Activated naive CD4-positive, alpha-beta T cell (primary cell): ENCODE measurements around the gene VGF.

ENCODE experiments used
- DNase-seq, 4 experiments: peaks; one replicate each; lab custom pipeline; 2025; lab: John Stamatoyannopoulos, UW

The VGF gene

DNA sequence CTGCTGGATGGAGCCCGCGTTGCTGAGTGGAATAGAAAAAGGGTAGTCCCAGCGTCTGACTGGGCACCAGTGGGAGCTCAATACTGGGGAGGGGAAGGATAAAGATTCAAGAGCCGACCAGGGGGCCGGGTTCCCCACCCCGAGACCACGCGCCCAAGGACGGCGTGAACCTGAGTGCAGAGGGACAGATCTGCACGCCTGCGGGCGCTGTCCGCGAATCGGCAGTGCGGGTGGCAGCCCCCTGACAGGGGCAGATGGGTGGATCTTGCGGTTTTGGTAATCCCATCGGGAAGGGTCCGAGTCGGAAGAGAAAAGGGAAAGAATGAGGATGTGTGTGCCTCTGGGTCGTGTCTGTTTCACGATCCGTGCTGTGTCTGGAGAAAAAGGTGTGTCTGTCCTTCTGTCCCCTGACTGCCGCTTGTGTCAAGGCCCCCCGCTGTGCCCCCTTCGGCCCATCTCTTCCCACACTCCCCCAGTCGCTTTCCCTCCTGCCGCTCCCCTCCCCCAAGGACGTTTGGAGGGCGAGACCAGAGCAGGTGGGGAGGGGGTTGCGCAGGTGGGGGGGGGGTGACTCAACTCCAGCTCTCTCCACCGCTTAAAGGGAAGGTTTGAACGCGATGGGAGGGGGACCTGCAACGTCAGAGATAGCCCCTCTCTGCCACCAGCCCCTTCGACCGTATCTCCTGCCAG, 734 bp upstream of the VGF start:
- DNase-seq, result no peak

DNA sequence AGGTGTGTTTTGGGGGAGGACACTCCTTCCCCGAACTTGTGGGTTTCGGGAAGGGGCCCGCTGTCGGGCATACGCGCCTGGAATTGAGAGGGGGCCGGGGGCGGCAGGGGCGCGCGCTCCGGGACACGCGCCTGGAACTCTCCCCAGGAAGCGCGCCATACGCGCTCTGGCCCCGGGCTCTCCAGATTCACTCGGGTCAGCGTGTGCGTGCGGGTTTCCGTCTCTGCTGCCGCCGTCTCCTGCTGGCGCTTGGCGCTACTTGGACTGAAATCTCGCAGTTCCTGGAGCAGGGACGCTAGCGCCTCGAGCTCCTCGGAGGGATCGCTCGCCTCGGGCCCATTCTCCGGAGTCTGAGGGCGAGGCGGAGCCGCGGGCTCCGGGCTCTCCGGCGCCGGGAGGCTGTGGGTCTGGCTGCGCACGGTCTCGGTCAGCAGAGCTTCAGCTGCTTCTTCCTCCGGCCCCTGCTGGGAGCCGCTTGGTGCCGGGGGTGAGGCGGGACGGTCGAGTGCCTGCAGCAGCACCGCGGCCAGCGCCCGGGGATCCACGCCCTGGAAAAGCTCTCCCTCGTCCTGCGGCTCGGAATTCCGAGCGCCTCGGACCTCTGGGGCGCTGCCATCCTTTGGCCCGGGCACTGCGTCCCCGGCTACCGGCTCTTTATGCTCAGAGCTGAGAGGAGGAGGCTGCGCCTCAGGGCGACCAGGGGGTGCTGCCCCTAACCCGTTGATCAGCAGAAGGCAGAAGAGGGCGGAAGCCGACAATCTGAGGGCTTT, 1.1 kb downstream of the VGF start:
- no peak for DNase-seq

DNA sequence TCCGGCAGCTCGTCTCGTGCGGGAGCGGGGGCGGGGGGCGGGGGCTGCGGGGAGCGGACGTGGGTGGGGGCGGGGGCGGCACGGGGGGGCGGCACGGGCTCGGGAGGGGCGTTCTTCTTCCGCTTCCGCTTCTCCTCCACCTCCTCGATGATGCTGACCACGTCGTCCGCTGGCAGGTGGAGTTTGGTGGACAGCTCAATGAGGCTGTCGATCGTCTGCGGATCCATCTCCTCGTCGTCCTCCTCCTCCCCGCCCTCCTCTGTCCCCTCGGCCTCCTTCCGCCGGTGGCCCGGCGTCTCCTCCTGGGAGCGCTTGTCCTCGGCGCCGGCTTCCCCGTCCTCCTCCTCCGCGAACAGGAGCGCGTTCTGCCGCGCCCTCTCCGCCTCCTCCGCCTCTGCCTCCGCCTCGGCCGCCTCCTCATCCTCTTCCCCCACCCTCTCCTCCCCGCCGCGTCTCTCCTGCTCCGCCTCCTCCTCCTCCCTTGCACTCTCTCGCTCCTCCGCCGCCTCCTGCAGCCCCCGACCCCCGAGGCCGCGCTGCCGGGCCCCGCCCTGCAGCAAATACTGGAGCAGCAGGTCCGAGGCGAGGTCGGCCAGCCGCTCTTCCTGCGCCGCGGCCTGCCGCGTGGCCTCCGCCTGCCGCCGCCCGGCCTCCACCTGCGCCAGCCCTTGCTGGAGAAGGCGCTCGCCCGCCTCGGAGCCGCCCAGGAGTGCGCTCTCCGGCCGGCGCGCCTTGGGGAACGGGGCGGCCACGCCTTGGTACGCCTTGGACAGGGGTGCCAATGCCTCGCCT, 1.9 kb downstream of the VGF start:
- DNase-seq, result no peak

DNA sequence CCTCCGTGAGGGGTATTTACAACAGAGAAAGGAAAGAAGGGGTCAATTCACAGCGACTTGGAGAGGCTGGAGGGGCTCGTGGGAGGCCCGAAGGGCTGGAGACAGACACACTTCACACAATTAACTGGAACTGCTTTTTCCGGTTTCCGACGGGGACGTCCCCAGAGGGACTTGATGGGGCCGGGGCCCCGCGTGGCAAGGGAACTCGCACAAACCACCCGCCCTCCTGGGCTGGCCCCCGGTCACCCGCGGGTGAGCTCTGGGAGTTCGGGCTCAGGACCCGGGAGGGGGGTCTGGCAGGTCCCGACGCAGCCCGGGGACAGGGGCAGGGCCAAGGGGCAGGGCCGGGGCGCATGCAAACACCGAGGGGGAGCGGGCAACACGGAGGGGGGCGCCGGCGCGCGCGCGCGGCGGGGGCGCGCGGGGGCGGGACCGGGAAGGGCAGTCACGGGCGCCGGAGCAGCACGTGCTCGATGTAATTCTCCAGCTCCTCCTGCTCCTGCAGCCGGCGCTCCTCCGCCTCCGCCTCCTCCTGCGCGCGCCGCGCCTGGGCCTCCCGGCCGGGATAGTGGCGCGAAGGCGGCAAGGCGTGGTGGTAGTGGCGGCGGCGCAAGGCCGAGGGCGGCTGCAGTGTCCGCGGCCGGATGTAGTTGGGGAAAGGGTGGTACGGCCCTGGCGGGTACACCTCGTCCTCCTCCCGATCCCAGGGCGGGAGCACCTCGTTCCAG, 2.7 kb downstream of the VGF start:
- no peak for DNase-seq

DNA sequence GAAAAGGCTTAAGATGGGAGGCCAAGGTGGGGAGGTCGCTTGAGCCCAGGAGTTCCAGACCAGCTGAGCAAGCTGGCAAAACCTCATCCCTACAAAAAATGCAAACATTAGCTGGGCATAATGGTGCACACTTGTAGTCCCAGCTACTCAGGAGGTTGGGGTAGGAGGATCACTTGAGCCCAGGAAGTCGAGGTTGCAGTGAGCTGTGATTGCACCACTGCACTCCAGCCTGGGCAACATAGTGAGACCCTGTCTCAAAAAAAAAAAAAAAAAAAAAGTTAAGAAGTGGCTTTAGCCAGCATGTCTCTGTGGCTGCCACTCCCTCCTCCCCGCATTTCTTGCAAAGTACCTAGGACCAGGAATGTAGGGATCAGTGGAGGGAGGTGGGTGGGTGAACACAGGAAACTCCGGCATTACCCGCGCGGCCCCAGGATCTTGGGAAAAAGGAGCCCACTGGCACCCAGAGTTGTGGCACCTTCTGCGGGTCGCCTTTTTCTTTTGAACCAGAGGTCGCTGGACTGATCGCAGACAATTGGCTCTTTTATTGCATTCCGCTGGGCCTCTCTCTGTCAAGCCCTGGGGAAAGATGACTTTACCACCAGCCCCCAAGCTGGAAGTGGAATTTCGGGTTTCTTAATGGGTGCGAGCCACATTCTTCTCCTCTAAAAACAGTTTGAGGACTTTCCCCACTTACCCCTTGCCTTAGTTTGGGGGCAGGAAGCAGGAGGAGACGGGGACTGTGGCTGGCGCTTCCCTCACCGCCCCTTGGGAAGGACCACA, 3.5 kb downstream of the VGF start:
- no peak for DNase-seq

DNA sequence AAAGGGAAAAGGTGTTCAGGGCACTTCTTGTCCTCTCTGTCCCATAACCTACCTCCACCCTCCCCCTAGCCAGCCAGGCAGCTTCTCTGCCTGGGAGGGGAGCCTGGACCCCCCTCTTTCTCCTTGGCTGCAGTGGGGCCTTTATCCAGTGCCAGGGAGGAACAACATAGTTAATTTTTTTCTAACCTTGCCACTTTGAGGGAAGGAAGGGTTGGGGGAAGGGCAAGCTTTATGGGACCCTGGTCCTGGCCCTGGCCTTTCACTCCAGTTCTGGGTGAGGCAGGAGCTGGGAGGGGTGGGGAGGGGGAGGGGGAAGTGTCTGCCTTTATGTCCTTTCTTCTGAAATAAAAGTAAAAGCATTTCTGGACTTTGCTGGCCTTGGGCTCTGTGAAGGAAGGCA, 4.5 kb downstream of the VGF start:
- no peak for DNase-seq

DNA sequence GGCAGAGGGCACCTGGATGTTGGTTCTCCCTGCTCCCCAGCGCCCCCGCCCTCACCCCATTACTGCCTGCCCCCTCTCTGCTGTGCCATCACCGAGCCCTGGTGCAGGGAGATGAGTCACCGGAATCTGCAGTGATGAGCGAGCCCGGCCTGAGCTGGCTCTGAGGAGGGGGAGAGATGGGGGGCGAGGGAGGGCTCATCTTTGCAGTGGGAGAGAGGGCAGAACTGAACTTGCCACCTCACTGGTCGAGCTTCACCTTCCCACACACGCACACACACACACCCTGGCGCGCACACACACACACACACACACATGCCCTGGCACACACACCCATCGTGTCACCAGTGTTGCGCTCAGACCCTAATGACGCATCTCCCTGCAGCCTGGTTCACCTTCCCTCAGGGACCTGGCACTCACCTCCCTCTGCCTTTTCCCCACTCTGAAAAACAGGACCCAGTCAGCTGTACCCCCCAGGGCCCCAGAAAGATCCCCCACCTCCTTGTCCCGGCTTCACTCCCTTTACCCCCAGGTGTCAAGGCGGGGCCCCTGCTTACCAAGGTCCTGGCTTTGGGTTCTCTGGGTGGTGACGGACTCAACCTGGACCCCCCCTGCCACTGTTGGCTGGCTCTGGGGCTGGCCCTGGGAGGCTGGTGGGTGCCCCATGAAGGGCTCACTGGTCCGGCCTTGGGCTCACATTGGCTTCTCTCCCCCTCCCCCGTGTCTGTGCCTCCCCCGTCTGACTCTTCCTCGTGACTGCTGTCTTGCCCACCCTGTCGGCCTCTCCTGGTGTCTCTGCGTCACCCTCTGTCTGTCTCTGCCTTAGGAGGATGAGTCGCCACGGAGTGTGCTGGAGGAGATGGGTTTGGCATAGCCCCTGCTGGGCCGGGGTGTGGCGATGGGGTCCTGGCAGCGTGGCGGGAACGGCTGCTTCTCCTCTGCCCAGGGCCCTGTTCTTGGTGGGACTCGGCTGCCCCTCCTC, 5.4 kb downstream of the VGF start:
- no peak for DNase-seq

DNA sequence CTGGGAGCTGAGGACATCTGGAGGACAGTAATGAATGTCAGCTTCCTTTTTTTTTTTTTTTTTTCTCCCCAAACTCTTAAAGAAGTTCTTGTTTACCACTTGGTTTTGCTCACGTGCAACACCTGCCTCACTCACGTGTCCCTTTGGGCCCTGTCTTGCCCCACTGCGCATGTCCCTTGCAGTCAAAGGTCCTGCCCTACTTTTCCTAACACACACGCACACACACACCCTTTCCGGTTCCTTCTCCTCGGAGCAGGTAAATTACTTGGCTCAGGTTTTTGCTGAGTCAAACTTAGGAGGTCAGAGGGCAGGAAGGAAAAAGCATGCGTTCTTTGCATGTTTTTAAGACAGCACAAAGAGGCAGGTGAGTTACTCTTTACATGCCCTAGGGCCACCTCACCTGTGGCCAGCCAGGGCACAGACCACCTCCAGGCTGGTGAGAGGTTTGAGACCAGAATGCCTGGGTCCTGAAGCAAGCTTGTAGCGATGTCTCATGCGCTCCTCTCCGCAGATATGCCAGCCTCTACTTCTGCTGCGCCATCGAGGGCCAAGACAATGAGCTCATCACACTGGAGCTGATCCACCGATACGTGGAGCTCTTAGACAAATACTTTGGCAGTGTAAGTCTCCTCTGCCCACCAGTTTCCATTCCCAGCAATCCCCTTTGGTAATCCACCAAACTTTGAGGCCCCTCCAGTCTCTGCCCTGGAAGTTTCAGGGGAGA, 8.3 kb downstream of the VGF start:
- no peak for DNase-seq

DNA sequence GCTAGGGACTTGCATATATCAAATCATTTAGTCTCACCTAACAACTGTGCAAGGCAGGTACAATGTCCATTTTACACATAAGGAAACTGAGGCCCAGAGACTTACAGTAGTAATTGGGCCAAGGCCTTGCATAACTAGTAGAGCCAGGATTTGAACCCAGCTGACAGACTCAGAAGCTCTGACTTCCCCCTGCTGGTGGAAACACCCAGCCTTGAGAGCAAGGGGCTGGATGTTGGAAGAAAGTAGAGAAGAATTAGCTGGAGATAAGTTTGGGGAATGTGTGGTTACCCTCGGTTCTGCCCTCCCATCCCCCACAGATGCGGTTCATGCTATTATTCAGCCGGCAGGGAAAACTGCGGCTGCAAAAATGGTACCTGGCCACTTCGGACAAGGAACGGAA, 9.1 kb downstream of the VGF start:
- DNase-seq, result no peak

DNA sequence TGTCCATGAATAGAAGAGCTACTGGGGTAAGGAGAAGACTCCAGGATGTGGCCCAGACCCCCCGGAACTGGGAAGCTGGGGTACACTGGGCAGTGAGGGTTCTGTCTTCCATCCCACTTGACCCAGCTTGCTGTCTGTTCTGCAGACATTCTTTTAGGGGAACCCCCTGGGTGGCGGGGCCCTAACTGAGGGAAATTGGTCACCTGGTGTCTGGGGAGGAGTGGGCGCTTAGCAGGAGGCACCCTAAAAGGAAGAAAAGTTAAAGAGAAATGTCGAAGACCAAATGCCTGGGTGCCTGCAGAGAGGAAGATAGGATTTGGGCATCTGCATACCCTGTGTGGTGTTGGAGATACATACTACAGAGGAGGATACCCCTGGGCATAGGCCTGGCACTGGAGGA, 10.1 kb downstream of the VGF start:
- DNase-seq, result no peak

DNA sequence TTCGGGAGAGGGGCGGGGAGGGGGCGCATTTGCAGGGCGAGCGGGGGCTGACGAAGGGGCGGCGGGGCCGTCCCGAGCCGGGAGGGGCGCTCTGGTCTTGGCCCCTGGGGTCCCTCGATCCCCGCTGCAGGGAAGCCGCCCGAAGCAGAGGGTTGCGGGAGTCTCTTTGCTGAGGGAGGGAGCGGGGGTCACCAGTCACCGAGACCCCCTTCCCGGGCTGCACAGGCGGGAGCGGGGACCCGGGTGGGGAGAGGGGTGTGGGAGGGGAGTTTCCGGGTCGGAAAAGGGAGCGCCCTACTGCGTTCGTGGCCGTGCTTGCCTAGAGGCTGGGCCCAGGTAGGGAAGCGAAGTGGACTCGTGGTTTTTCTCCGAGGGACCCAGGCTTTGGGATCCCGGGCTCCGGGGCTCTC, 10.7 kb downstream of the VGF start:
- no peak for DNase-seq

DNA sequence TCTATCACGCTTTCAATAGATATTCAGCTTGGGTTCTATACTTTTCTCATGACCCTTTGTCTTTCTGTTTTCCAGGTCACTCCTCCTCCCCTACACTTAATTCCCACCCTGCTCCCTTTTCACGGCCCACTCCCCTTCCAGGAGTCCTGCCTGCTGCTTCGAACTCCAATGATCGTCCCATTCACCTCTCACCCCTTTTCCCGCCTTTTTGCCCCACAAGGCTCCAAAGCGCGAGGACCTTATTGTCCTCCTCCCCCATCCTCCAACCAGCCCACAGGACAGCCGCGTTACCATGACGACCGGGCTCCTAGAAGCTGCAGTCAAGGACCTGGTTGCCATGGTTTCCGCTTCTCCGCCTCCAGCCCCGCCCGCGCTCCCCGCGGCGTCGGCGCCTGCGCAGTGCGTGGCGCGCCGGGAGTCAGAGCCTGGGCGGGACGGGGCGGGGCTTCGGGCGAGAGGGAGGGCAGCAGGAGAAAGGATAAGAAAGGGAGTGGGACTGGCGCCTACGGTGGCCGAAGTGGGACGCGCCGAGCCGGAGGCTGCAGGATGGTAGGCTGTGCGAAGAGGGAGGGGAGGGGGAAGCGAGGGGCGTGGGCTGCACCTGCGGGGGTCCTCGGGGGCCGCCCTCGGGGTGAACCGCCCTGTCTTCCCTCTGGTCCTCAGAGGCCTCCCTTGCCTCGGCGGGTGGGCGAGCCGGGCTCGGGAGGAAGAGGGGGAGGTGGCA, 11.2 kb downstream of the VGF start, which contains the start of gene AP1S1:
TSS of gene AP1S1 (plus strand) at position 508 of the 724 bp plus-strand sequence. CDS start at position 547, 39 bp downstream.
- peak; percentile 68 to 81 (median 72) for DNase-seq

DNA sequence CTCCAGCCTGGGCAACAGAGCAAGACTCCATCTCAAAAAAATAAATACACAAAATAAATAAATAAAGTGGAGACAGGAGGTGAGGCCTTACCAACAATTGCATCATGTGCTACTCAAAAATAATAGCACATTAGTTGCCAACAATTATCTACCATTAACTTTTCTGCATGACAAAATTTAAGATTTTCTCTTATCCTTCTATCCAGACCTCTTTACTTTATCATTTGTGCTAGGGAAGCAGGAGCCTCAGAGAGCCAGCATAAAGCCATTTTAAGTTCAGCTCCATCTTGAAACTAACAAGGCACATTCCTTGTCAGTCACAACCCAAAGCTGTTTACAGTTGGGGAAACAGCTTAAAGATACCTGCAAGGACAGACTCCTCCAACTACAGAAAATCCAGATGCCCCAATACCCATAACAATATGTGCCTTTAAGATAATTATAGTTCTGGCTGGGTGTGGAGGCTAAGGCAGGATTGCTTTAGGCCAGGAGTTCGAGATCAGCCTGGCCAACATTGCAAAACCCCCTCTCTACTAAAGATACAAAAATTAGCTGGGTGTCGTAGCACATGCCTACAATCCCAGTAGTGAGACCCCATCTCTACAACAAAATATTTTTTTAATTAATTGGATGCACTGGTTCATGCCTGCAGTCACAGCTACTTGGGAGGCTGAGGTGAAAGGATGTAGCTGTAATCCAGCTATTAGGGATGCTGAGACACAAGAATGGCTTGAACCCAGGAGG, 13.3 kb downstream of the VGF start:
- no peak for DNase-seq

DNA sequence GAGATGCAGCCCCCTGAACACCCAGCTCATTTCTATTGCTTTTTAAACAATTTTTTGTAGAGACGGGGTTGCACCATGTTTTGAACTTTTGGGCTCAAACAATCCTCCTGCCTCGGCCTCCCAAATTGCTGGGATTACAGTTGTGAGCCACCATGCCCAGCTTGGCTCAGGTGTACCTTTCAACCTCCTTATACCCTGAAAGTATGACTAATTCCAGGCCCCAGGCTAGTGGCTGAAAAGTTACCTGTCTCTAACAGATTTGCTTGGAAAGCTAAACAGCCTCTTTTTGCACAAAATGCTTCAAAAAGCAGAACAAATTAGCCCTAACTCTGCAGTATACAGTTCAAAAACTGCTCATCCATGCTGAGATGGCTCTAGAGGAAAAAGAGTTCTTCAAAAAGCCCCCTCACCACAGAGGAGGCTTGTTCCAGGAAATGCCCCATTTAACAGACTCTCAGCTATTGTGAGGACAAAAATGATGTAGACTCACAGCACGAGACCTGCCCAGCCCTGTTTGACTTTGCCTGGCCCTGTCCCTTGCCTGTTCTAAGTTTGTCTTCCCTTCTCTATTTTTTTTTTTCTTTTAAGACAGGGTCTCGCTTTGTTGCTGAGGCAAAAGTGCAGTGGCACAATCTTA, 24.5 kb downstream of the VGF start:
- no peak for DNase-seq

DNA sequence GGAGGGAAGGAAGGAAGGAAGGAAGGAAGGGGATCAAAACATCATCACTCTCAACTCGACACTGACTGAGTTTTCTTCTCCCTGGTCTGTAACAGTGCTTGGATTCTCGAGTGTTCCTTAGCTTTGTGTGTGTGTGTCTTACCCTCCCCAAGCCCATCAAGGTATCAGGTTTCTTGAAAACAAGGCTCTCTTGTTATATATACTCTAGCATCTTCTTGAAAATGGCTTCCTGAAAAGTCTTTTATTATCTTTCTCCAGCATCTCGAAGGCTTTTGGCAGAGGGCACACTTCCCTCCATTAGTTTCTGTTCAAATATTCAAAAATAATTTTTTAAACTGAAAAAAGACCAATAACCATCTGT, 25.1 kb downstream of the VGF start:
- DNase-seq, result no peak

DNA sequence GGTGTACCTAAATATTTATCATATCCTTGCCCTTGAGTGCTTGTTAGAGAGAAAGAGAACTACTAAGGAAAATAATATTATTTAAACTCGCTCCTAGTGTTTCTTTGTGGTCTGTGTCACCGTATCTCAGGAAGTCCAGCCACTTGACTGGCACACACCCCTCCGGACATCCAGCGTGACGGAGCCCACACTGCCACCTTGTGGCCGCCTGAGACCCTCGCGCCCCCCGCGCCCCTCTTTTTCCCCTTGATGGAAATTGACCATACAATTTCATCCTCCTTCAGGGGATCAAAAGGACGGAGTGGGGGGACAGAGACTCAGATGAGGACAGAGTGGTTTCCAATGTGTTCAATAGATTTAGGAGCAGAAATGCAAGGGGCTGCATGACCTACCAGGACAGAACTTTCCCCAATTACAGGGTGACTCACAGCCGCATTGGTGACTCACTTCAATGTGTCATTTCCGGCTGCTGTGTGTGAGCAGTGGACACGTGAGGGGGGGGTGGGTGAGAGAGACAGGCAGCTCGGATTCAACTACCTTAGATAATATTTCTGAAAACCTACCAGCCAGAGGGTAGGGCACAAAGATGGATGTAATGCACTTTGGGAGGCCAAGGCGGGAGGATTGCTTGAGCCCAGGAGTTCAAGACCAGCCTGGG, 27.0 kb downstream of the VGF start:
- DNase-seq, result peak; percentile 26 to 67 (median 43)

DNA sequence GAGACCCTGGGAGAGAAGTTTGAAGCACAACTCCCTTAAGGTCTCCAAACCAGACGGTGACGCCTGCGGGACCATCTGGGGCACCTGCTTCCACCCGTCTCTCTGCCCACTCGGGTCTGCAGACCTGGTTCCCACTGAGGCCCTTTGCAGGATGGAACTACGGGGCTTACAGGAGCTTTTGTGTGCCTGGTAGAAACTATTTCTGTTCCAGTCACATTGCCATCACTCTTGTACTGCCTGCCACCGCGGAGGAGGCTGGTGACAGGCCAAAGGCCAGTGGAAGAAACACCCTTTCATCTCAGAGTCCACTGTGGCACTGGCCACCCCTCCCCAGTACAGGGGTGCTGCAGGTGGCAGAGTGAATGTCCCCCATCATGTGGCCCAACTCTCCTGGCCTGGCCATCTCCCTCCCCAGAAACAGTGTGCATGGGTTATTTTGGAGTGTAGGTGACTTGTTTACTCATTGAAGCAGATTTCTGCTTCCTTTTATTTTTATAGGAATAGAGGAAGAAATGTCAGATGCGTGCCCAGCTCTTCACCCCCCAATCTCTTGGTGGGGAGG, 27.6 kb downstream of the VGF start:
- DNase-seq, result no peak
